Measurements from ENCODE around the gene ARID3A.

DNA sequence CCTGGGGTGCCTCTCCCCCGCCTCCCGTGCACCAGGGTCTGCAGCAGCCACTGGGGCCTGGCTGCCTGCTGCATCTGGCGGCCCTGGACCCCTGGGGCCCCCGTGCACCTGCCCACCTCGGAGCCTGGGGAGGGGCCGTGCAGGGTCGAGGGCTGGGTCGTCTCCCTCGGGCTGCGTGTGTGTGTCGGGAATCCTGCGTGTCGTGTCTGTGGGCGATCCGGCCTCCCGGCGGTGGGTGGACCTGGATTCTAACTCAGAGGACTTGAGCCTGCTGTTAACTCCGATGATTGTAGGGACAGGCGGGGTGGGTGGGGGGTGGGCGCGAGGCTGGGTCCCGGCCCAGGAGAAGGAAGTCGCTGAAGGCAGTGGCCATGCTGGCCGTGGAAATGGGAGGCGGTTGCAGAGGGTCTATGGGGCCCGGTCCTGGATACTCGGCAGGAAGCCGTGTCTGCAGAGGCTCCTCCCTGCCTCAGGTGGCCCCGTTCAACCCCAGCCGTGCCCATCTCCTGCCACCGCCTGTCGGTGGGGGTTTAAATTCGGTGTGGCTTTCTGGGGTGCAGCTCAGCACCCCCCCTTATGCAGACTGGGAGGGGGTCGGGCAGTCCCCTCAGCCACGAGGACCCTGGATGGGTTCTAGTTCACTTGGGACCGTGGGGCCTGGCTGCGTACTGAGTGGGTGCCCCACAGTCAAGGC lies 48.9 kb downstream of the ARID3A start:
- no peak for TF ChIP-seq CTCF (IDR thresholded peaks at IDR 0.05)
- TF ChIP-seq POLR2A (IDR thresholded peaks at IDR 0.05) = no peak

Data from uterus (tissue), 2 donors.